Erythroblast (primary cell): ENCODE measurements around the gene DGKI.

Experiments
- DNase-seq, 2 experiments: peaks; one replicate each; lab custom pipeline; 2025; lab: John Stamatoyannopoulos, UW
- GATA1 ChIP-seq: IDR thresholded peaks from 2 replicates; pipeline ENCODE4 v1.6.1; 2011; ENCODE audit warnings: low read depth, mild to moderate bottlenecking, control low read depth, low read length, moderate library complexity
- POLR2A ChIP-seq: IDR thresholded peaks from 2 replicates; pipeline ENCODE4 v1.6.1; 2011; ENCODE audit warnings: mild to moderate bottlenecking, low read length

DGKI gene

GRCh38 chr7:137771679-137772078 is 75.1 kb downstream of the DGKI start:
- DNase-seq, result no peak
- TF ChIP-seq GATA1 (no peak), POLR2A (no peak)

- no peak for DNase-seq
- TF ChIP-seq POLR2A (no peak), GATA1 (no peak)
Observed at GRCh38 chr7:137771273-137771672, 75.5 kb downstream of the DGKI start.

GRCh38 chr7:137768366-137768765 is 78.4 kb downstream of the DGKI start:
- no peak for TF ChIP-seq POLR2A
- TF ChIP-seq GATA1, result no peak
- DNase-seq, result no peak

GRCh38 chr7:137762334-137762733 is 84.4 kb downstream of the DGKI start:
- TF ChIP-seq GATA1 (no peak), POLR2A (no peak)
- DNase-seq, result no peak

- no peak for DNase-seq
- TF ChIP-seq GATA1 (no peak), POLR2A (no peak)
Observed at GRCh38 chr7:137760111-137760510, 86.7 kb downstream of the DGKI start.

GRCh38 chr7:137757146-137757925 is 89.4 kb downstream of the DGKI start:
- no peak for TF ChIP-seq GATA1
- no peak for TF ChIP-seq POLR2A
- no peak for DNase-seq

GRCh38 chr7:137755846-137756651 is 90.7 kb downstream of the DGKI start:
- no peak for DNase-seq
- no peak for TF ChIP-seq GATA1
- no peak for TF ChIP-seq POLR2A

GRCh38 chr7:137755427-137755826 is 91.3 kb downstream of the DGKI start:
- DNase-seq, result no peak
- TF ChIP-seq POLR2A, result no peak
- no peak for TF ChIP-seq GATA1

- TF ChIP-seq POLR2A, result no peak
- TF ChIP-seq GATA1, result no peak
- DNase-seq, result no peak
Observed at GRCh38 chr7:137753948-137754851, 92.6 kb downstream of the DGKI start.

- no peak for TF ChIP-seq POLR2A
- TF ChIP-seq GATA1, result no peak
- no peak for DNase-seq
Observed at GRCh38 chr7:137753575-137753947, 93.2 kb downstream of the DGKI start.

- TF ChIP-seq POLR2A, result no peak
- TF ChIP-seq GATA1, result no peak
- no peak for DNase-seq
Observed at GRCh38 chr7:137753067-137753466, 93.7 kb downstream of the DGKI start.

GRCh38 chr7:137751361-137752009 is 95.3 kb downstream of the DGKI start:
- no peak for DNase-seq
- no peak for TF ChIP-seq GATA1
- TF ChIP-seq POLR2A, result no peak

- DNase-seq, result no peak
- TF ChIP-seq GATA1 (no peak), POLR2A (no peak)
Observed at GRCh38 chr7:137747359-137748031, 99.3 kb downstream of the DGKI start.
